BLaER1 treated with 17β-estradiol and CSF1 and Interleukin-3, amounts not matched to agents 10 nM and 100 nM (cell line): ENCODE results near the gene CASKIN1.

Experiments
- H3K27ac ChIP-seq, 11 experiments: shearing (Covaris generic); formaldehyde crosslinking; 2 replicates each; pipeline ENCODE4 v1.8.1; 2022
- H3K27me3 ChIP-seq, 11 experiments: shearing (Covaris generic); formaldehyde crosslinking; 2 replicates each; pipeline ENCODE4 v1.8.1; 2022
- H3K36me3 ChIP-seq, 11 experiments: shearing (Covaris generic); formaldehyde crosslinking; 2 replicates each; pipeline ENCODE4 v1.8.1; 2022
- H3K4me1 ChIP-seq, 10 experiments: shearing (Covaris generic); formaldehyde crosslinking; 2 replicates each; pipeline ENCODE4 v1.8.1; 2022
- H3K4me2 ChIP-seq, 11 experiments: shearing (Covaris generic); formaldehyde crosslinking; 2 replicates each; pipeline ENCODE4 v1.8.1; 2022
- H3K4me3 ChIP-seq, 10 experiments: shearing (Covaris generic); formaldehyde crosslinking; 2 replicates each; pipeline ENCODE4 v1.8.1; 2022
- H3K9ac ChIP-seq, 11 experiments: shearing (Covaris generic); formaldehyde crosslinking; 2 replicates each; pipeline ENCODE4 v1.8.1; 2022
- H3K9me3 ChIP-seq, 11 experiments: shearing (Covaris generic); formaldehyde crosslinking; replicated peaks in 1 of 11; 2 replicates each; pipeline ENCODE4 v1.8.1; 2022
- H4K20me1 ChIP-seq, 11 experiments: shearing (Covaris generic); formaldehyde crosslinking; 2 replicates each; pipeline ENCODE4 v1.8.1; 2022
- Cebpa-rat ChIP-seq, 11 experiments: shearing (Covaris generic); IDR thresholded peaks; 2 replicates each; pipeline ENCODE4 v1.8.1; 2022

CASKIN1 gene

GRCh38 chr16:2160915-2161551, 35.4 kb downstream of the CASKIN1 start:
- H3K9ac ChIP-seq: peak overlapping the region; percentile 60 to 94 (median 74)
- peak overlapping the region in 9 of 10 experiments; percentile 28 to 61 (median 54); a peak in 16 of 20 replicates for H3K4me3 ChIP-seq
- H3K4me2 ChIP-seq: peak overlapping the region; percentile 95 to 100 (median 100)

GRCh38 chr16:2159175-2159838, 37.1 kb downstream of the CASKIN1 start:
- Histone ChIP-seq H3K4me1 (peaks cover 54 to 66% (median 61%) of the 10 kb centered on the region in 10 experiments), H3K27me3 (no peaks in the 10 kb centered on the region), H3K27ac (peak overlapping the region; percentile 76 to 91 (median 86)), H3K4me3 (peak overlapping the region; percentile 40 to 97 (median 80)), H3K36me3 (peaks cover 9 to 47% (median 34%) of the 10 kb centered on the region in 11 experiments), H3K9ac (peak overlapping the region; percentile 82 to 95 (median 90)), H3K4me2 (peak overlapping the region; percentile 99 to 100 (median 100)), H4K20me1 (peaks cover 80 to 91% (median 82%) of the 10 kb centered on the region in 11 experiments), H3K9me3 (peaks cover 0 to 13% (median 12%) of the 10 kb centered on the region in 11 experiments; a peak in 15 of 22 replicates)
- TF ChIP-seq Cebpa-rat (IDR thresholded peaks at IDR 0.05): no peak

More at GRCh38 chr16:2160915-2161551, 35.4 kb downstream of the CASKIN1 start:
- Histone ChIP-seq H3K9me3 (peaks cover 0 to 25% (median 15%) of the 10 kb centered on the region in 11 experiments; a peak in 15 of 22 replicates), H3K27me3 (no peaks in the 10 kb centered on the region), H3K4me1 (peaks cover 54 to 66% (median 61%) of the 10 kb centered on the region in 10 experiments), H4K20me1 (peaks cover 76 to 97% (median 88%) of the 10 kb centered on the region in 11 experiments), H3K36me3 (peaks cover 17 to 53% (median 40%) of the 10 kb centered on the region in 11 experiments), H3K27ac (peak overlapping the region; percentile 9 to 91 (median 76); a peak in 19 of 22 replicates)
- peak in 1 of 11 experiments; percentile 26; a peak in 2 of 22 replicates for TF ChIP-seq Cebpa-rat (IDR thresholded peaks at IDR 0.05)

- Histone ChIP-seq H3K4me1 (peaks cover 56 to 66% (median 61%) of the 10 kb centered on the region in 10 experiments), H3K4me3 (peak overlapping the region; percentile 40 to 97 (median 80); a peak in 17 of 20 replicates), H3K36me3 (peaks cover 11 to 47% (median 34%) of the 10 kb centered on the region in 11 experiments), H3K9ac (peak overlapping the region; percentile 82 to 95 (median 90)), H3K9me3 (peaks cover 0 to 6% (median 1%) of the 10 kb centered on the region in 11 experiments; a peak in 12 of 22 replicates), H3K27ac (peak overlapping the region; percentile 76 to 91 (median 86)), H3K27me3 (no peaks in the 10 kb centered on the region), H4K20me1 (peaks cover 81 to 91% (median 85%) of the 10 kb centered on the region in 11 experiments), H3K4me2 (peak overlapping the region; percentile 99 to 100 (median 100))
- TF ChIP-seq Cebpa-rat (IDR thresholded peaks at IDR 0.05): no peak
Measured at GRCh38 chr16:2158262-2158638, 38.2 kb downstream of the CASKIN1 start.

- Histone ChIP-seq H3K36me3 (peaks cover 14 to 47% (median 34%) of the 10 kb centered on the region in 11 experiments; a peak in 21 of 22 replicates), H3K27ac (peak overlapping the region; percentile 79 to 91 (median 86)), H3K27me3 (no peaks in the 10 kb centered on the region), H3K4me1 (peaks cover 60 to 68% (median 65%) of the 10 kb centered on the region in 10 experiments), H3K9ac (peak overlapping the region; percentile 82 to 95 (median 90)), H3K9me3 (peaks cover 0 to 4% (median 0%) of the 10 kb centered on the region in 11 experiments; a peak in 3 of 22 replicates), H3K4me2 (peak overlapping the region; percentile 99 to 100 (median 100)), H4K20me1 (peaks cover 81 to 91% (median 86%) of the 10 kb centered on the region in 11 experiments), H3K4me3 (peak overlapping the region; percentile 79 to 97 (median 88); a peak in 19 of 20 replicates)
- no peak for TF ChIP-seq Cebpa-rat (IDR thresholded peaks at IDR 0.05)
Measured at GRCh38 chr16:2157480-2158261, 38.7 kb downstream of the CASKIN1 start.

- H3K27ac ChIP-seq: peak overlapping the region; percentile 79 to 91 (median 86)
- peak overlapping the region; percentile 99 to 100 (median 100) for H3K4me2 ChIP-seq
- peak overlapping the region; percentile 82 to 95 (median 90) for H3K9ac ChIP-seq
- peaks cover 21 to 47% (median 38%) of the 10 kb centered on the region in 11 experiments; a peak in 21 of 22 replicates for H3K36me3 ChIP-seq
- H3K9me3 ChIP-seq: peaks cover 0 to 4% (median 0%) of the 10 kb centered on the region in 11 experiments; a peak in 1 of 22 replicates
- peaks cover 63 to 69% (median 65%) of the 10 kb centered on the region in 10 experiments for H3K4me1 ChIP-seq
- H4K20me1 ChIP-seq: peaks cover 81 to 91% (median 86%) of the 10 kb centered on the region in 11 experiments
- H3K27me3 ChIP-seq: no peaks in the 10 kb centered on the region
- TF ChIP-seq Cebpa-rat (IDR thresholded peaks at IDR 0.05): no peak
- peak overlapping the region; percentile 79 to 97 (median 88) for H3K4me3 ChIP-seq
Measured at GRCh38 chr16:2156849-2157224, 39.6 kb downstream of the CASKIN1 start.

- peaks cover 27 to 47% (median 42%) of the 10 kb centered on the region in 11 experiments for H3K36me3 ChIP-seq
- H3K9ac ChIP-seq: peak overlapping the region; percentile 82 to 95 (median 90)
- H3K9me3 ChIP-seq: peaks cover 0 to 4% (median 0%) of the 10 kb centered on the region in 11 experiments; a peak in 1 of 22 replicates
- H3K4me2 ChIP-seq: peak overlapping the region; percentile 99 to 100 (median 100)
- H3K27me3 ChIP-seq: no peaks in the 10 kb centered on the region
- H3K4me1 ChIP-seq: peaks cover 63 to 69% (median 65%) of the 10 kb centered on the region in 10 experiments
- H4K20me1 ChIP-seq: peaks cover 81 to 91% (median 86%) of the 10 kb centered on the region in 11 experiments
- no peak for TF ChIP-seq Cebpa-rat (IDR thresholded peaks at IDR 0.05)
- peak overlapping the region; percentile 79 to 91 (median 86) for H3K27ac ChIP-seq
- H3K4me3 ChIP-seq: peak overlapping the region; percentile 79 to 97 (median 88)
Measured at GRCh38 chr16:2155977-2156848, 40.2 kb downstream of the CASKIN1 start.

- Histone ChIP-seq H3K4me3 (peak within 1 kb of the TSS; percentile 79 to 97 (median 90)), H3K36me3 (peaks cover 28 to 53% (median 45%) of the 10 kb centered on the region in 11 experiments), H3K9ac (peak within 1 kb of the TSS; percentile 83 to 97 (median 94)), H3K27ac (peak within 1 kb of the TSS; percentile 84 to 93 (median 89)), H3K9me3 (peaks cover 0 to 4% (median 0%) of the 10 kb centered on the region in 11 experiments; a peak in 1 of 22 replicates), H3K4me1 (peaks cover 64 to 72% (median 67%) of the 10 kb centered on the region in 10 experiments), H3K4me2 (peak within 1 kb of the TSS; percentile 99 to 100 (median 100)), H4K20me1 (peaks cover 84 to 91% (median 88%) of the 10 kb centered on the region in 11 experiments), H3K27me3 (no peaks in the 10 kb centered on the region)
- no peak for TF ChIP-seq Cebpa-rat (IDR thresholded peaks at IDR 0.05)
Measured at GRCh38 chr16:2155091-2155950, 41.1 kb downstream of the CASKIN1 start, which contains the start of gene TRAF7. TRAF7 (plus strand) TSS chr16:2155782; CDS start chr16:2163921, 8,139 bp downstream.
